Natural killer cell (primary cell): ENCODE data around the gene MIF. TPM values are rescaled to one million over a fixed set of nuclear protein-coding genes. Genes with fewer than 3 reads are reported as not detected.
"Not testable (repeated sequence)": the region's sequence is repeated elsewhere in the genome, so short reads cannot be mapped to it uniquely, and the experiment has no call there.

Experiments used
- ATAC-seq, 3 donors: fragments of 150-1000 bp in 2 of 3; fragments of 200-7000 bp in 1 of 3; cut with Tn5 transposase; 1 replicate in 1 of 3; 2 replicates in 2 of 3; pipeline ENCODE4 v1.10.0; 2021; ENCODE audit warnings: mild to moderate bottlenecking in 2 of 3, moderate library complexity in 2 of 3
- DNase-seq, 2 donors: peaks; one replicate each; pipeline versions ENCODE4 v3.0.0 to v3.0.0-alpha.2; 2013 to 2021; ENCODE audit warnings: mixed read lengths in 1 of 2
- H3K27ac ChIP-seq: one replicate; pipeline ENCODE4 v1.5.1; 2013; ENCODE audit warnings: mild to moderate bottlenecking, low read length
- H3K27me3 ChIP-seq: one replicate; pipeline ENCODE4 v1.6.1; 2013; ENCODE audit warnings: low read length; ENCODE audit not compliant: control insufficient read depth, insufficient read depth
- H3K36me3 ChIP-seq: one replicate; pipeline ENCODE4 v1.6.1; 2013; ENCODE audit warnings: low read length; ENCODE audit not compliant: control insufficient read depth, insufficient read depth
- H3K4me1 ChIP-seq: one replicate; pipeline ENCODE4 v1.6.1; 2013; ENCODE audit warnings: low read length; ENCODE audit not compliant: control insufficient read depth, insufficient read depth
- H3K4me3 ChIP-seq: one replicate; pipeline ENCODE4 v1.5.1; 2013; ENCODE audit warnings: low read length
- H3K9me3 ChIP-seq: one replicate; pipeline ENCODE4 v1.6.1; 2013; ENCODE audit warnings: low read length; ENCODE audit not compliant: control insufficient read depth, insufficient read depth
- H3K27ac Mint-ChIP-seq, 2 donors: one replicate each; pipeline ENCODE4 v1.8.0; 2022; ENCODE audit warnings: mild to moderate bottlenecking in 2 of 2, mixed read lengths in 2 of 2, moderate library complexity in 1 of 2
- H3K27me3 Mint-ChIP-seq, 2 donors: one replicate each; pipeline ENCODE4 v1.8.0; 2022; ENCODE audit warnings: low read depth in 2 of 2, mixed read lengths in 2 of 2
- H3K36me3 Mint-ChIP-seq: one replicate; pipeline ENCODE4 v1.8.0; 2022; ENCODE audit warnings: mixed read lengths
- H3K4me1 Mint-ChIP-seq, 2 donors: one replicate each; pipeline ENCODE4 v1.8.0; 2022; ENCODE audit warnings: mixed read lengths in 2 of 2
- H3K4me3 Mint-ChIP-seq: one replicate; pipeline ENCODE4 v1.8.0; 2022; ENCODE audit warnings: mild to moderate bottlenecking, moderate library complexity, mixed read lengths
- H3K9me3 Mint-ChIP-seq, 2 donors: one replicate each; pipeline ENCODE4 v1.8.0; 2022; ENCODE audit warnings: mixed read lengths in 2 of 2
- WGBS: methylation state at CpG from one replicate; pipeline ENCODE4 v1.1.7; 2013; ENCODE audit warnings: missing lambda C conversion rate; ENCODE audit not compliant: insufficient coverage; 5-methylcytosine and 5-hydroxymethylcytosine counted together
- intact Hi-C: fragments of 100-400 bp; cut with micrococcal nuclease; formaldehyde crosslinking; loops from one replicate; pipeline ENCODE4 v1.14.2; 2022
- total RNA-seq, 4 donors: library from RNA; stranded (reverse); fragments of 120-200 nt in 1 of 4; gene quantifications; one replicate each; pipeline versions ENCODE4 v1.2.3 to v1.2.4, GENCODE V29; 2013 to 2022
- TF ChIP-seq, protein P1 (sequence below): fragments of 200-600 bp; IDR thresholded peaks from one replicate; pipeline ENCODE4 v1.8.0; 2022; ENCODE audit warnings: antibody characterized with exemption

Gene MIF
- total RNA-seq, 3 donors from 2014 or later (not counting 1 experiment from before 2014, with no cell fraction given) = 115 to 182 (median 133) TPM

DNA sequence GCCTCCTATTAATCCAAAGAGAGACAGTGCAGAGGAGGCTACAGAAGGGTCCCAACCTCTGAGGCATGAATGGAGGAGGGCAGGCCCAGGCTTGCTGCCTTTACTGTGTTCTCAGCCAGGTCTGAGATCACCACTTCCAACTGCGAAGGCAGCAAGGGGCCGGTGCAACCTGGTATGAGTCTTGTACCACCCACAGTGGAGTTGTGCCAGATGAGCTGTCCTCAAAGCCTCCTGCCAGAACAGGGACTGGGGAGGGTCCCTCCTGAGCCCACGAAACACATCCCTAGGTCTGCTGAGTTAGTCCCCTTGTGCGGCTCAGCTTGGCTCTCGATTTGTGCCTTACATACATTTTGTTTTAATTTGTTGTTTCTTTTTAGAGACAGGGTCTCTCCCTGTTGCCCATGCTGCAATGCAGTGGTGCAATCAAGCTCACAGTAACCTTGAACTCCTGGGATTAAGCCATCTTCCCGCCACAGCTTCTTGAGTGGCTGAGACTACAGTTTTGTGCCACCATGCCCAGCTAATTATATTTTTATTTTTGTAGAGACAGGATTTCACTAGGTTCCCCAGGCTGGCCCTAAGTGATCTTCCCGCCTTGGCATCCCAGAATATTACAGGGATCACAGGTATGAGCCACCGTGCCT, 9.3 kb downstream of the MIF start:
- Histone ChIP-seq H3K4me3 (no peak overlapping the region), H3K4me1 (no peaks in the 10 kb centered on the region), H3K9me3 (no peaks in the 10 kb centered on the region), H3K27ac (no peak overlapping the region), H3K27me3 (no peaks in the 10 kb centered on the region), H3K36me3 (no peaks in the 10 kb centered on the region)
- ATAC-seq (no peak), DNase-seq (no peak)
- 92% methylated on average over 8 of the region's 8 CpGs for WGBS
- Mint-ChIP-seq H3K27me3 (no peaks in the 10 kb centered on the region), H3K27ac (no peak overlapping the region), H3K4me3 (no peak overlapping the region), H3K4me1 (peaks cover 6 to 12% of the 10 kb centered on the region in 2 donors), H3K36me3 (no peaks in the 10 kb centered on the region), H3K9me3 (no peaks in the 10 kb centered on the region)
- intact Hi-C loops = no loop called here
- TF ChIP-seq, protein P1, sequence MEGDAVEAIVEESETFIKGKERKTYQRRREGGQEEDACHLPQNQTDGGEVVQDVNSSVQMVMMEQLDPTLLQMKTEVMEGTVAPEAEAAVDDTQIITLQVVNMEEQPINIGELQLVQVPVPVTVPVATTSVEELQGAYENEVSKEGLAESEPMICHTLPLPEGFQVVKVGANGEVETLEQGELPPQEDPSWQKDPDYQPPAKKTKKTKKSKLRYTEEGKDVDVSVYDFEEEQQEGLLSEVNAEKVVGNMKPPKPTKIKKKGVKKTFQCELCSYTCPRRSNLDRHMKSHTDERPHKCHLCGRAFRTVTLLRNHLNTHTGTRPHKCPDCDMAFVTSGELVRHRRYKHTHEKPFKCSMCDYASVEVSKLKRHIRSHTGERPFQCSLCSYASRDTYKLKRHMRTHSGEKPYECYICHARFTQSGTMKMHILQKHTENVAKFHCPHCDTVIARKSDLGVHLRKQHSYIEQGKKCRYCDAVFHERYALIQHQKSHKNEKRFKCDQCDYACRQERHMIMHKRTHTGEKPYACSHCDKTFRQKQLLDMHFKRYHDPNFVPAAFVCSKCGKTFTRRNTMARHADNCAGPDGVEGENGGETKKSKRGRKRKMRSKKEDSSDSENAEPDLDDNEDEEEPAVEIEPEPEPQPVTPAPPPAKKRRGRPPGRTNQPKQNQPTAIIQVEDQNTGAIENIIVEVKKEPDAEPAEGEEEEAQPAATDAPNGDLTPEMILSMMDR = no peak

GRCh38 chr22:23904573-23905254, 10.5 kb downstream of the MIF start:
- WGBS = 68% methylated on average over 5 of the region's 5 CpGs
- DNase-seq (no peak), ATAC-seq (no peak)
- H3K27ac ChIP-seq = no peak overlapping the region
- Mint-ChIP-seq H3K4me1 (peaks cover 0 to 12% of the 10 kb centered on the region in 2 donors), H3K36me3 (no peaks in the 10 kb centered on the region), H3K9me3 (no peaks in the 10 kb centered on the region), H3K27ac (no peak overlapping the region), H3K4me3 (no peak overlapping the region), H3K27me3 (no peaks in the 10 kb centered on the region)
- H3K27me3 ChIP-seq = no peaks in the 10 kb centered on the region
- intact Hi-C loops = no loop called here
- TF ChIP-seq, protein P1 = no peak
- H3K4me3 ChIP-seq = no peak overlapping the region
- H3K9me3 ChIP-seq = no peaks in the 10 kb centered on the region
- no peaks in the 10 kb centered on the region for H3K4me1 ChIP-seq
- no peaks in the 10 kb centered on the region for H3K36me3 ChIP-seq

DNA sequence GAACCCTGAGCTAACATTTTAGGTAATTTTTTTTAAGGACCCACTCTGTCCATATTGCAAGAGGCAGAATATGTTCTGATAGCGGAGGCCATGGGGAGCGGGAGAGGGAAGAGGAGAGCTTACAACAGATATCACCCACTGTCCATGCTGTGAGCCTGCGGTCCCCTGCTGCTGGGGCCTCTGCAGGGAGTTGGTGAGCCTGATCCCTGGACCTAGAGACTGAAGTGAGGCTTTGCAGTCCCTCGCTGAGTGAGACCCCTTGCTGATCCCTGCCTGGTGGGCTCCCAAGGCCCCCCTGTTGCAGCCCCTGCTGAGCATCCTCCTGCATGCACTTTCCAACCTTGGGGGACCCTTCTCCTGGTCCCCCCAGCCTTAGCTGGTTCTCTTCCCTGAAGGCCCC, 12.5 kb downstream of the MIF start:
- Mint-ChIP-seq H3K36me3 (no peaks in the 10 kb centered on the region), H3K4me3 (no peak overlapping the region), H3K4me1 (peaks cover 0 to 12% of the 10 kb centered on the region in 2 donors), H3K27me3 (no peaks in the 10 kb centered on the region), H3K9me3 (no peaks in the 10 kb centered on the region), H3K27ac (no peak overlapping the region)
- no peaks in the 10 kb centered on the region for H3K4me1 ChIP-seq
- ATAC-seq = no peak
- intact Hi-C loops = no loop called here
- no peak overlapping the region for H3K4me3 ChIP-seq
- no peak for DNase-seq
- H3K9me3 ChIP-seq = no peaks in the 10 kb centered on the region
- H3K27ac ChIP-seq = no peak overlapping the region
- no peaks in the 10 kb centered on the region for H3K27me3 ChIP-seq
- WGBS = 91% methylated on average over 4 of the region's 4 CpGs
- H3K36me3 ChIP-seq = no peaks in the 10 kb centered on the region
- TF ChIP-seq, protein P1 = no peak

DNA sequence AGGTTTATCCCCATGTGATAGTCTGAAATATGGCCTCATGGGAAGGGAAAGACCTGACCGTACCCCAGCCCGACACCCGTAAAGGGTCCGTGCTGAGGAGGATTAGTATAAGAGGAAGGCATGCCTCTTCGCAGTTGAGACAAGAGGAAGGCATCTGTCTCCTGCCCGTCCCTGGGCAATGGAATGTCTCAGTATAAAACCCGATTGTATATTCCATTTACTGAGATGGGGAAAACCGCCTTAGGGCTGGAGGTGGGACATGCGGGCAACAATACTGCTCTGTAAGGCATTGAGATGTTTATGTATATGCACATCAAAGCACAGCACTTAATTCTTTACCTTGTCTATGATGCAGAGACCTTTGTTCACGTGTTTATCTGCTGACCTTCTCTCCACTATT, 13.2 kb downstream of the MIF start:
- H3K27me3 Mint-ChIP-seq, H3K36me3 ChIP-seq, H3K36me3 Mint-ChIP-seq, H3K27ac ChIP-seq, H3K27me3 ChIP-seq, H3K9me3 Mint-ChIP-seq, H3K4me3 ChIP-seq, H3K27ac Mint-ChIP-seq, intact Hi-C loops, DNase-seq, H3K4me3 Mint-ChIP-seq, H3K9me3 ChIP-seq, H3K4me1 ChIP-seq, ATAC-seq: not testable (repeated sequence)
- peaks cover 0 to 17% of the 10 kb centered on the region in 2 donors for H3K4me1 Mint-ChIP-seq
- WGBS = 77% methylated on average over 7 of the region's 10 CpGs
